HG03469 (cell line): Measurements from ENCODE around the gene SPATS2.
A peak's percentile ranks its signal among the peaks of the same experiment; 100 is the strongest.
"Not testable (repeated sequence)": the region's sequence is repeated elsewhere in the genome, so short reads cannot be mapped to it uniquely, and the experiment has no call there.

Source experiments
- ATAC-seq: cut with Tn5 transposase; IDR thresholded peaks from one replicate; pipeline ENCODE4 v1.9.1; 2021; ENCODE audit warnings: mild to moderate bottlenecking, moderate library complexity, moderate number of reproducible peaks; ENCODE audit not compliant: unreplicated experiment

Gene SPATS2

GRCh38 chr12:49403971-49404450 is 36.7 kb downstream of the SPATS2 start:
- ATAC-seq = no peak

GRCh38 chr12:49404956-49405355 is 37.7 kb downstream of the SPATS2 start:
- ATAC-seq = no peak

DNA sequence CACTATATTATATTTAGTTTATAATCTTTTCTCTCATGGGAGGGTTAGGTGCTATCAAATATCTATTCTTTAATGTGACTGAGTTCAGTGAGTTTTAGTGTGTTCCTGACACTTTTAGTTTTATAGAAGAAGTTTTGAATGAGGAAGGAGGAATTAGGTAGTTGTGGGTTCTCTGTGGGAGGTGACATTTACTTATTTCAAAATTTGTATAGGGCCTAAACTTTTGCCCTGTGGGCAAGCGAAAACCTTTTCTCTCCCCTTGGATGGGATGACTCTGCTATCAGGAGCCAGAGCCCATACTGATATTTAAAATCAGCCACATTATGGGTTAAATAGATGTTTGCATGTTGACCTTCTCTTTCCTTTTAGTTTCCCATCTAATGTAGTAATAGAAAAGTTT is 43.6 kb downstream of the SPATS2 start:
- no peak for ATAC-seq

GRCh38 chr12:49413010-49413409 is 45.7 kb downstream of the SPATS2 start:
- no peak for ATAC-seq

DNA sequence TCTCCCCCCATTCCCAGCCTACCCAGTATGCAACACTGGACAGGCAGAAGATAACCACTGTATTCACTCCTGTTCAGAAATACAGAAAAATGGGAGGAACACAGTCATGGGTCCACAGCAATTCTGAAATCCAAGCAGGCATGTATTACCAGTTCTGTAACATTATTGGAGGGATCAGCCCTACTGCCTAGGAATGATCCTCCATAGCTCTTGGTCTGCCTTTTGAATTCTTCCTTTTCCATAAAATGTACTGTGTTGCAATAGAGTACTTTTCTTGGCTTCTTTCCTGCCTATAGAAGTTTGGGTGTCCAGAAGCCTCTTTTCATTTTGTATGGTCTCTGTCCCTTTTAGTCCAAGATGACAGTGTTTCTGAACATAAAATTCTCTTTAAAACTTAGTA is 46.5 kb downstream of the SPATS2 start:
- ATAC-seq = no peak

DNA sequence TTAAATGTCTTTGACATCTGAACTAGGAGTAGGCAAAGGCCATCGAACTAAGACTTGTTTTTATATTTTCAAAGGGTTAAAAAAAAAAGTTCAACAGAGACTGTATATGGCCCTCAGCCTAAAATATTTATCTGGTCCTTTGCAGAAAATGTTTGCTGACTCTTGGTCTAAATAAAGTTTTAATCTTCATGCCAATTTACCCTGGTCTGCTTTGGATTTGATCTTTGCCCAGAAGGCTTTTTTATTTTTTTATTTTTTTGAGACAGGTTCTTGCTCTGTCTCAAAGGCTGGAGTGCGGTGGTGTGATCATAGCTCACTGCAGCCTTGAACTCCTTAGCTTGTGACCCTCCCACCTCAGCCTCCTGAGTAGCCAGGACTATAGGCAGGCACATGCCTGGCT is 47.1 kb downstream of the SPATS2 start:
- ATAC-seq = no peak

DNA sequence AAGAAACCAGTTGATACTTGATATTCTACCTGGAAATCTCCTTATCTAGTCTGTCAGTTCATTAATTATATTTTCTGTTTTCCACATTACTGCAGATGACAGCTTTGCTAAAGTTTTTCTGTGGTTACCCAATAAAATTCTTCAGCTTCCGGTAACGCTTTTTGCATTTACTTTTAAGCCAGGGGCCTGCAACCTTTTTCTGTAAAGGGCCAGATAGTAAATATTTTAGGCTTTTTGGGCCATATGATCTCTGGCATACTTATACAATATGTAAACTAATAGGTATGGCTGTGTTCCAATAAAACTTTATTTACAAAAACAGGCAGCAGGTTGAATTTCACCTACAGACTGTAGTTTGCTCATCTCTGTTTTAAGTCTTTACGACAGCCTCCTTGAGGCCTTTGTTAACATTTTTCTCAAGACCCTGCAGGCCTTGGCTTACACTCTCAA is 48.3 kb downstream of the SPATS2 start:
- no peak for ATAC-seq

DNA sequence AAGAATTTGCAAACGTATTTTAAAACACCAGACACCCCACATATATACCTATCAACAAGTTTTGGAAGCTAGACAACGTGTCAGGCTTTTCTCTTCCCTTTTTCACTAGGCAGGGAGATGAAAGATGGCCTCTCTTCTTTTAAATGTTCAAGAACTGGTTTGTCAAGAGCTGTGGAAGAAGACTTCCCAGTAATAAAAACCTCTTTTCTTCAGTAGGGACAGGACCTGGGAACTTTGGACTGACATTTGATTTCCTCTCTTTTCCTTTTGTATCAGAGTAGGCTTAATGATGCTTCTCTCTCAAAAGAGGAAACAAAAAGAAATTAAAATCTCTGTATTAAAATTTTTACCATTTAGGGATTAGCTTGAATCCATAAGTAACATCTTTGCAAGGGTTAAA is 49.6 kb downstream of the SPATS2 start:
- no peak for ATAC-seq

- ATAC-seq = no peak
Measured at GRCh38 chr12:49417558-49417957, 50.3 kb downstream of the SPATS2 start.

DNA sequence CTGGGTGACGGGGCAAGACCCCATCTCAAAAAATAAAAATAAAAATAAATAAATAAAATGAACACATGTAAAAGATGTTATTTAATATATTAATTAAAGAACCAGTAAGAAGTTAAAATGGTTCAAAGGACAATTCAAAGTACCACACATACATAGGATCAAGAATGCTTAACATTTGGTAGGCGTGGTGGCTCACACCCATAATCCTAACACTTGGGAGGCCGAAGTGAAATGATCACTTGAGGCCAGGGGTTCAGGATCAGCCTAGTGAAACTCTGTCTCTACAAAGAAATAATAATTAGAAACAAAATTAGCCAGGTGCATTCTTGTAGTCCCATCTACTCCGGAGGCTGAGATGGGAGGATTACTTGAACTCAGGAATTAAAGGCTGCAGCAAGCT is 53.3 kb downstream of the SPATS2 start:
- no peak for ATAC-seq

- no peak for ATAC-seq
Measured at GRCh38 chr12:49422114-49422513, 54.9 kb downstream of the SPATS2 start.

DNA sequence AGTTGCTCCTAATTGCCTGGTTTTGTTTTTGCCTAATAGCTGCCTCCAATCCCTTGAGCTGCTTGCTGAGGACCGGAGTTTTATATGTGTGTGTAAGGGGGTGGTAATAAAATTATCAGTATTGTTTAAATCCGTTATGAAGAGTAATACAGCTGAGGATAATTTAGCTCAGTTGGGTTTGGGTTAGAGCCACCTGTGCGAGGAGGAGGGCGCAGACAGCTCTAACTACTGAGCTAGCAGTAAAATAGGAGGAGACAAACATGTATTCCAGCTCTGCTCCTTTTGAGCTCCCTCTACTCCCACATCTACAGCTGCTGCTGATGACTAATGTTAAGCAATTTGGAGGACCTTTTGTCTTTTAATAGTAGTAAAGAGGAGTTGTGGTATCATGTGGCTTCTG is 61.5 kb downstream of the SPATS2 start:
- no peak for ATAC-seq

DNA sequence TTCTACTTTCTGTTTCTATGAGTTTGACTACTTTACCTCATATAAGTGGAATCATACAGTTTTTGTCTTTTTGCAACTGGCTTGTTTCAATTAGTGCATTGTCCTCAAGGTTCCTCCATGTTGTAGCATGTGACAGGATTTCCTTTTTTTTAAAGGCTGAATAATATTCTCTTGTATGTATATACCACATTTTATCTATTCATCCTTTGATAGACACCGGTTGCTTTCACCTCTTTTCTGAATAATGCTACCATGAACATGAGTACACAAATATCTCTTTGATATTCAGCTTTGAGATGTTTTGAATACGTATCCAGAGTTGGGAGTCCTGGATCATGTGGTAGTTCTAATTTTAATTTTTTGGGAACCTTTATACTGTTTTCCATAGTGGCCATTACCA is 65.4 kb downstream of the SPATS2 start:
- no peak for ATAC-seq

DNA sequence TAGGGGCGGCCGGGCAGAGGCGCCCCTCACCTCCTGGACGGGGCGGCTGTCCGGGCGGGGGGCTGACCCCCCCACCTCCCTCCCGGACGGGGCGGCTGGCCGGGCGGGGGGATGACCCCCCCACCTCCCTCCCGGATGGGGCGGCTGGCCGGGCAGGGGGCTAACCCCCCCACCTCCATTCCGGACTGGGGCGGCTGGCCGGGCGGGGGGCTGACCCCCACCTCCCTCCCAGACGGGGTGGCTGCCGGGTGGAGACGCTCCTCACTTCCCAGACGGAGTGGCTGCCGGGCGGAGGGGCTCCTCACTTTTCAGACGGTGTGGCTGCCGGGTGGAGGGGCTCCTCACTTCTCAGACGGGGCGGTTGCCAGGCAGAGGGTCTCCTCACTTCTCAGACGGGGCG is 69.5 kb downstream of the SPATS2 start:
- ATAC-seq = not testable (repeated sequence)

DNA sequence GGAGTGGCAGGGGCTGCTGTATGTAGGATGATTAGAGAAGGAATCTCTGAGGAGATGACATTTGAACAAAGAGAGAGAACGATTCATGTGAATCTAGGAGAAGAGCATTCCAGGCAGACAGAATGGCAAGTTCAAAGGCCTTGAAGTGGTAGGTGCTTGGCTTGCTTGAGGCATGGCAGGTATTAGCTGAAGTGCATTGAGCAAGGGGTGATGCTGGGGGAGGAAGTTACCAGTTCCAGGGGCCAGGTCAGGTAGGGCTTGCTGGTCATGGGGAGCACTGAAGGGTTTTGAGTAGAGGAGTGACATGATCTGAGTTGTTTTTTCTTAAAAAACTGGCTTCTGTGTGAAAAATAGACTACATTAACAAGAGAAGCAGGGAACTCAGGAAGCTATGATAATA is 71.8 kb downstream of the SPATS2 start:
- ATAC-seq = no peak

GRCh38 chr12:49440035-49440434 is 72.8 kb downstream of the SPATS2 start:
- no peak for ATAC-seq

- ATAC-seq = no peak
Measured at GRCh38 chr12:49442915-49443314, 75.7 kb downstream of the SPATS2 start.

GRCh38 chr12:49446571-49446970 is 79.3 kb downstream of the SPATS2 start:
- ATAC-seq = no peak

GRCh38 chr12:49448858-49449257 is 81.6 kb downstream of the SPATS2 start:
- no peak for ATAC-seq

DNA sequence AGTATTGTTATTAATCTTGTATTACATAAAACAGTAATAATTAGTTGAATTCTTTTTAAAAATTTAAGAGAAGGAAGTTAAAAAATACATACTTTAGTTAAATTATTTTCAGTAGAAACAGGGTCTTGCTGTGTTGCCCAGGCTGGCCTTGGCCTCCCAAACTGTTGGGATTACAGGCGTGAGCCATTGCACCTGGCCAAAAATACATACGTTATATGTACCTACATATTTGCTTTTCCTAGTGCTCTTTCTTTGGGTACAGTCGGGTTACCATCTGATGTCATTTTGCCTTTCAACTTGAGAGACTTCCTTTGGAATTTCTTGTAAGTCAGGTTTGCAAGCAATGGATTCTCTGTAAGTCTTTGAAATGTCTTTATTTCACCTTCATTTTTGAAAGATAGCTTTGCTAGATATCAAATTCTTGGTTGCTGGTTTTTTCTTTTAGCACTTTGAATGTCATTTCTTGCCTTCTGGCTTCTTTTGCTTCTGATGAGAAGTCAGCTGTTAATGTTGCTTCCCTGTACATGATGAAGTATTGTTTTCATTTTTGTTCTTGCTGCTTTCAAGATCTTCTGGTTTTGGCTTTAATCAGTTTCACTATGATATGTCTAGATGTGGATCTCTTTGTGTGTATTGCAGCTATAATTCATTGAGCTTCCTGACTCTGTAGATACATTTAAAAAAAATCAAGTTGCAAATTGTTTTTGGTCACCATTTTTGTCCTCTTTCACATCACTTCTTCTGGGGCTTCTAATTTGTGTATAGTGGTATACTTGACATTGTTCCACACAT is 84.4 kb downstream of the SPATS2 start:
- ATAC-seq = peak; percentile 62

DNA sequence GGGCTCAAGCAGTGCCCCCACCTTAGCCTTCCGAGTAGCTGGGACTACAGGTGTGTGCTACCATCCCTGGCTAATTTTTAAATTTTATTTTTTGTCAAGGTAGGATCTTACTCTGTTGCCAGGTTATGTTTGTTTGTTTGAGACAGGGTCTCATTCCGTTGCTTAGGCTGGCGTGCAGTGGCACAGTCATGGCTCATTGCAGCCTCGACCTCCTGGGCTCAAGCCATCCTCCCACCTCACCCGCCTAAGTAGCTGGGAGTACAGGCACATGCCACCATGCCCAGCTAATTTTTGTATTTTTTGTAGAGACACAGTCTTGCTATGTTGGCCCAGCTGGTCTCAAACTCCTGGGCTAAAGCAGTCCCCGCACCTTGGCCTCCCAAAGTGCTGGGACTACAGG is 88.2 kb downstream of the SPATS2 start:
- no peak for ATAC-seq

GRCh38 chr12:49456131-49456679 is 88.9 kb downstream of the SPATS2 start:
- ATAC-seq = no peak

- ATAC-seq = no peak
Measured at GRCh38 chr12:49458816-49459215, 91.6 kb downstream of the SPATS2 start.
